ACC112 (cell line): Measurements from ENCODE around the gene FOXP3.

Source experiments
- H2AFZ ChIP-seq: fragments of 200-600 bp; sonication (generic); one replicate; pipeline ENCODE4 v1.6.0; 2017; ENCODE audit warnings: antibody characterized with exemption, low read length; ENCODE audit not compliant: unreplicated experiment
- H3K27ac ChIP-seq: fragments of 200-600 bp; sonication (generic); 2 replicates; pipeline ENCODE4 v1.5.1; 2014; ENCODE audit warnings: low read depth, mild to moderate bottlenecking, antibody characterized with exemption, low read length, moderate library complexity
- H3K27me3 ChIP-seq: fragments of 200-600 bp; sonication (generic); 2 replicates; pipeline ENCODE4 v1.6.1; 2014; ENCODE audit warnings: mild to moderate bottlenecking, antibody characterized with exemption, low read length, moderate library complexity, mixed read lengths; ENCODE audit not compliant: insufficient read depth
- H3K36me3 ChIP-seq: fragments of 200-600 bp; sonication (generic); 2 replicates; pipeline ENCODE4 v1.6.1; 2016; ENCODE audit warnings: mild to moderate bottlenecking, antibody characterized with exemption, low read length, moderate library complexity, mixed read lengths; ENCODE audit not compliant: insufficient read depth
- H3K4me1 ChIP-seq: fragments of 200-600 bp; sonication (generic); one replicate; pipeline ENCODE4 v1.6.1; 2016; ENCODE audit warnings: low read length, mixed read lengths; ENCODE audit not compliant: insufficient read depth, unreplicated experiment, control insufficient read depth
- H3K4me3 ChIP-seq: fragments of 200-600 bp; sonication (generic); 2 replicates; pipeline ENCODE4 v1.5.1; 2014; ENCODE audit warnings: mild to moderate bottlenecking, low read depth, low read length
- H3K79me2 ChIP-seq: fragments of 200-600 bp; sonication (generic); one replicate; pipeline ENCODE4 v1.6.0; 2016; ENCODE audit warnings: low read length; ENCODE audit not compliant: control insufficient read depth, unreplicated experiment, insufficient read depth

Gene FOXP3

DNA sequence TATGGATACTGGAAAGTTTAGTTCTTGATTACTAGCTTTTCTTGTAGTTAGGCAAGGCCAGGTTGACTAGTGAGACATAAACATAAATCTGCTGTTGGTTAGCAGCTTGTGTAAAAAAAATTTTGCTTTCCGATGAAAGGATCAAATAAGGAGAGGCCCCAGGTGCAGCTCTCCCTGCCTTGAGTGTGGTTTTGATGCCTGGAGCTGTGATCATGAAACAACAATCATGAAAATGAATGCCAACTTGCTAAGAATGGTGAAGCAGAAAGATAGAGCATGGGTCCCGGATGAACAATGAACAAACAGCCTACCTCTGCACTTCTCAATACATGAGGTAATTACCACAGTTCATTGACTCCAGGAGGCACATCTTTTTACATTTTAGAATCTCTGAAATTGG, 50.1 kb downstream of the FOXP3 start:
- Histone ChIP-seq H3K27me3 (peaks cover 11% of the 10 kb centered on the region; the same call in 1 of the 2 replicates), H2AFZ (no peak overlapping the region), H3K79me2 (no peaks in the 10 kb centered on the region), H3K4me1 (no peaks in the 10 kb centered on the region), H3K36me3 (no peaks in the 10 kb centered on the region), H3K4me3 (no peak overlapping the region), H3K27ac (no peak overlapping the region)

DNA sequence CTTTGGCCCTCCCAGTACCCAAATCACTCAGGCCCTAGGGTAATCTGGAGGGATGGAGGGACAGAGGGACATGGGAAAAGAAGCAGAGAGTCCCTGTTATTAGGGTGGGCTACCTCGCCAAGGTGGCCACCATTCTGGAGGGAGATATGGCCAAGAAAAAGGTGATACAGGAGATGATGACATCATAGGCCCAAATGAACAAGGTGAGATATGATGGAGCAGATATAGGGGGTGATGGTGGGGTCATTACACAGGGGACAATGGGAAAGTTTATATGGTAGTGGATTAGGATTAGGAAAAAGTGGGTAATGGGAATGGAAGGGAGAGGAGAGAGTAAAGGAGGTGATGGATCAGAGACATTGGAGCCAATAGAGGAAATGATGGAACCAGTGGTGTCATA, 51.6 kb downstream of the FOXP3 start:
- Histone ChIP-seq H3K4me1 (no peaks in the 10 kb centered on the region), H2AFZ (no peak overlapping the region), H3K4me3 (no peak overlapping the region), H3K27me3 (peaks cover 11% of the 10 kb centered on the region; the same call in 1 of the 2 replicates), H3K79me2 (no peaks in the 10 kb centered on the region), H3K27ac (no peak overlapping the region), H3K36me3 (no peaks in the 10 kb centered on the region)

GRCh38 chrX:49212209-49212608, 52.3 kb downstream of the FOXP3 start:
- Histone ChIP-seq H3K27ac (no peak overlapping the region), H3K36me3 (no peaks in the 10 kb centered on the region), H3K4me1 (no peaks in the 10 kb centered on the region), H3K4me3 (no peak overlapping the region), H3K79me2 (no peaks in the 10 kb centered on the region), H2AFZ (no peak overlapping the region), H3K27me3 (peaks cover 11% of the 10 kb centered on the region; the same call in 1 of the 2 replicates)

DNA sequence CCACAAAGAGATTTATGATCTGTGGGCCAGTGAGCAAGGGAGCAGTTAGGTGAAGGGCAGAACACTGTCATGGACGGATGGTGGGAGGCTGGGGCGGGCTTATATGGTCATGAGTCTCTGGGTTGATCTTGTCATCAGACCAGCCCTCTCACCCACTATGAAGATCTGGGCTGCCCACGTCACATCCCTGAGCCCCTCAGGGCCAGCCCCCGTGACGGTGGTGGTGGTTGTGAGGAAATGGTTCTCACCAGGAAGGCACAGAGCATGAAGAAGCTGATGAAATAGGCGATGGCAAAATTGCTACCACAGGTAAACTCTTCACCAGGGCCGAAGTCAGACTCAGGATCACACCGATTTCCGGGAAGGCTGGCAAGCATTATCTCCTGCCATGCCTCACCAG, 53.4 kb downstream of the FOXP3 start:
- peaks cover 11% of the 10 kb centered on the region; the same call in 1 of the 2 replicates for H3K27me3 ChIP-seq
- no peak overlapping the region for H3K27ac ChIP-seq
- H3K36me3 ChIP-seq, result no peaks in the 10 kb centered on the region
- H2AFZ ChIP-seq, result no peak overlapping the region
- no peaks in the 10 kb centered on the region for H3K4me1 ChIP-seq
- no peaks in the 10 kb centered on the region for H3K79me2 ChIP-seq
- H3K4me3 ChIP-seq, result no peak overlapping the region

- H3K4me1 ChIP-seq, result no peaks in the 10 kb centered on the region
- no peak overlapping the region for H3K27ac ChIP-seq
- H3K79me2 ChIP-seq, result no peaks in the 10 kb centered on the region
- peaks cover 11% of the 10 kb centered on the region; the same call in 1 of the 2 replicates for H3K27me3 ChIP-seq
- no peak overlapping the region for H2AFZ ChIP-seq
- no peaks in the 10 kb centered on the region for H3K36me3 ChIP-seq
- H3K4me3 ChIP-seq, result no peak overlapping the region
Observed at GRCh38 chrX:49210406-49210805, 54.1 kb downstream of the FOXP3 start.

GRCh38 chrX:49209434-49210251, 54.9 kb downstream of the FOXP3 start:
- Histone ChIP-seq H3K4me1 (no peaks in the 10 kb centered on the region), H3K4me3 (no peak overlapping the region), H3K27me3 (peaks cover 11% of the 10 kb centered on the region; the same call in 1 of the 2 replicates), H3K79me2 (no peaks in the 10 kb centered on the region), H3K27ac (no peak overlapping the region), H3K36me3 (no peaks in the 10 kb centered on the region), H2AFZ (no peak overlapping the region)

- H3K27ac ChIP-seq, result no peak overlapping the region
- no peaks in the 10 kb centered on the region for H3K4me1 ChIP-seq
- H3K4me3 ChIP-seq, result no peak overlapping the region
- H3K79me2 ChIP-seq, result no peaks in the 10 kb centered on the region
- no peak overlapping the region for H2AFZ ChIP-seq
- H3K36me3 ChIP-seq, result no peaks in the 10 kb centered on the region
- peaks cover 11% of the 10 kb centered on the region; the same call in 1 of the 2 replicates for H3K27me3 ChIP-seq
Observed at GRCh38 chrX:49208399-49208798, 56.1 kb downstream of the FOXP3 start.

- Histone ChIP-seq H3K4me3 (no peak overlapping the region), H3K27ac (no peak overlapping the region), H3K79me2 (no peaks in the 10 kb centered on the region), H3K27me3 (0 out of 2 replicates have a peak, but pooled peaks cover 5% of the 10 kb centered on the region), H3K4me1 (no peaks in the 10 kb centered on the region), H3K36me3 (no peaks in the 10 kb centered on the region), H2AFZ (no peak overlapping the region)
Observed at GRCh38 chrX:49206543-49206942, 58.0 kb downstream of the FOXP3 start.

DNA sequence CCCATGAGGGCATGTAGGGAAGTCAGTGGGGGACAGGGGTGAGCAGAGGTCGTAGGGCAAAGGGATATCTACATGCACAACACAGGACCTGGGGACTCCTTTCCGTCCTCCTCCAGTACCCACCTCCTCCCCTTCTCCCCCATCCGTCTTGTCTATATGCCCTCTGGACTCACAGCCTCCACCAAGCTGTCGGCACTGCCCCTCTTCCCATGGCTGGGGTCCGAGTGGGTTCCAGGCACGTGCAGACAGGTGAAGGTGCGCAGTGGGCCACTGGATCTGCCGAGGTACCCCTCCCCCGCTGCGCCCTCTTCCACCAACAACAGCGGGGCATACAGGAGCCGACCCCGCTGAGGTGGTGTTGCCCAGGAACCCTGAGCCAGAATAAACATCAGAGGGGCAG, 59.1 kb downstream of the FOXP3 start:
- Histone ChIP-seq H3K36me3 (no peaks in the 10 kb centered on the region), H3K27ac (no peak overlapping the region), H3K4me3 (no peak overlapping the region), H2AFZ (no peak overlapping the region), H3K27me3 (no peaks in the 10 kb centered on the region), H3K79me2 (no peaks in the 10 kb centered on the region), H3K4me1 (no peaks in the 10 kb centered on the region)

DNA sequence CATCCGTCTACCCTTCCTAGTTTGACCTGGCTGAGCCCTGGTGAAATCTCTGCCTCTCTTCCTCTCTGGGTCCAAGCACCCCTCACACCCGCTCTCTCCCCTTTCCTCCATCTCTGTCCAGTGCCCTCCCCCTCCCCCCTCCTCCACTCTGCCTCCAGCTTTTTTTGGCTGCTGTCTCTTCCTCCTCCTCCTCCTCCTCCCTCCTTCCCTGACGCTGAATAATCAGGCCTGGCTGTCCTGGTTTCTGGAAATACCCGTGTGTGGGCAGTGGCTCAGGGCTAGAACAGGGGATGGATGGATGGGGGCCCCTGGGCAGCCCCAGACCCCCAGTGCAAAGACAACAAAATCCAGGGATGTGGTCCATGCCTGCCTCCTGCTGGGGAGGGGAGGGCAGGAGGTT, 59.8 kb downstream of the FOXP3 start:
- H3K36me3 ChIP-seq, result no peaks in the 10 kb centered on the region

DNA sequence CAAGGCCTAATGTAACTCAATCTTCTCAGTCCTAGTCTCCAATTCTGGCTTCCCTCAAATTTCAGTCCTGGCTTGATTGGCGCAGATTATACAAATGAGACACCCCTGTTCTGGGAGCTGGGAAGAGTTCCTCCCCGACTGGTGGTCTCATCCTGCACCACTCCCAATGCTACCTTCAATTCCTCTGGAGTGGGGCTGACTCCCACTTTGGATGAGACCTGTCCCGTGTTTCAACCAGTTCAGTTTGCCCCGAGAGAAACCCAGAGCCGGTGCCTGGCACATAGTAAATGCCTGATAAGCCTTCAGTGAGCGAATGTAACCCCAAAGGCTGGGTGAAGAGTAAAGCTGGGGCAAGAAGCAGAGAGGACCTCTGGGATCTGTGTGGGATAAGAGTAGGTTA, 60.5 kb downstream of the FOXP3 start:
- Histone ChIP-seq H3K4me3 (no peak overlapping the region), H3K36me3 (no peaks in the 10 kb centered on the region), H3K27ac (no peak overlapping the region), H3K79me2 (no peaks in the 10 kb centered on the region), H2AFZ (no peak overlapping the region), H3K27me3 (0 out of 2 replicates have a peak, but pooled peaks cover under 1% of the 10 kb centered on the region), H3K4me1 (no peaks in the 10 kb centered on the region)

More for the DNA sequence above, 59.8 kb downstream of the FOXP3 start:
- no peaks in the 10 kb centered on the region for H3K27me3 ChIP-seq
- no peak overlapping the region for H3K4me3 ChIP-seq
- H3K4me1 ChIP-seq, result no peaks in the 10 kb centered on the region
- H3K79me2 ChIP-seq, result no peaks in the 10 kb centered on the region
- H3K27ac ChIP-seq, result no peak overlapping the region
- H2AFZ ChIP-seq, result no peak overlapping the region
